A549 treated with dexamethasone at 1 μM for 4 hours (cell line): ENCODE data around the gene ZNF345. TPM values are rescaled to one million over a fixed set of nuclear protein-coding genes. Genes with fewer than 3 reads are reported as not detected.

Experiments
- total RNA-seq: library from RNA; stranded (reverse); fragments of 200-300 nt; extraction: Qiagen RNA extraction; gene quantifications from 5 replicates; pipeline ENCODE4 v1.2.3, GENCODE V29; 2022

ZNF345 gene
- 0.06 to 0.27 TPM (median 0.10 TPM) in 5 replicates for total RNA-seq

GRCh38 chr19:36850559-36851442 is at the start of gene ZNF345:
Gene ZNF345, plus strand, starts transcription at chr19:36850876. Its CDS starts 25,955 bp downstream, at chr19:36876831.

GRCh38 chr19:36837906-36838783 is 12.5 kb upstream of the ZNF345 start, which contains the start of gene ZNF790:
Gene ZNF790, minus strand, starts transcription at chr19:36838387. Its CDS starts 12,768 bp downstream, at chr19:36825619.

GRCh38 chr19:36915992-36916830 is 65.5 kb downstream of the ZNF345 start, which contains the start of the genes ZNF568 and ZNF829:
Gene ZNF568, plus strand, starts transcription at chr19:36916332. Its CDS starts 6,439 bp downstream, at chr19:36922771.
Gene ZNF829, minus strand, starts transcription at chr19:36916291. Its CDS starts 1,124 bp downstream, at chr19:36915167.

Other genes starting within 250 kb of the ZNF345 start
- gene ZNF382, start 245.6 kb upstream of the ZNF345 start, total RNA-seq = 0.05 to 0.07 TPM (median 0.06 TPM) in 4 of 5 replicates, not detected in the other
- gene ZNF461, start 184.0 kb upstream of the ZNF345 start, total RNA-seq = 5.7 to 8.6 TPM (median 6.2 TPM) in 5 replicates
- 9.0 to 9.8 TPM (median 9.7 TPM) in 5 replicates for gene ZNF567, start 163.3 kb upstream of the ZNF345 start, total RNA-seq
- gene ZNF850, start 78.1 kb upstream of the ZNF345 start, total RNA-seq = 0.41 to 0.79 TPM (median 0.62 TPM) in 5 replicates
- 0.15 to 0.59 TPM (median 0.25 TPM) in 5 replicates for gene ZNF790, start 12.5 kb upstream of the ZNF345 start, total RNA-seq
- 0.31 to 0.73 TPM (median 0.37 TPM) in 5 replicates for gene ZNF829, start 65.4 kb downstream of the ZNF345 start, total RNA-seq
- gene ZNF568, start 65.5 kb downstream of the ZNF345 start, total RNA-seq = 0.84 to 1.2 TPM (median 1.1 TPM) in 5 replicates
- 4.2 to 5.5 TPM (median 4.5 TPM) in 5 replicates for gene ZNF420, start 227.6 kb downstream of the ZNF345 start, total RNA-seq